ENCODE measurements around the gene CHP2.

CHP2 gene

GRCh38 chr16:23755484-23755809, 621 bp downstream of the CHP2 start:
- H3K9me3 ChIP-seq (ENCODE audit: insufficient read depth, low read depth, low read length), result peaks cover 9% of the 10 kb centered on the region
- H3K27ac ChIP-seq (ENCODE audit: low read depth, low read length), result no peak overlapping the region
- no peak overlapping the region for H4K8ac ChIP-seq (ENCODE audit: low read depth, low read length)
- H3K4me3 ChIP-seq (ENCODE audit: low read depth, low read length), result no peak overlapping the region
- H3K36me3 ChIP-seq (ENCODE audit: control insufficient read depth in 1 of 2, insufficient read depth in 2 of 2, low read length in 2 of 2), result no peaks in the 10 kb centered on the region
- no peak overlapping the region for H3K14ac ChIP-seq (ENCODE audit: low read length)
- H2BK12ac ChIP-seq (ENCODE audit: low read length), result no peak overlapping the region
- H3K18ac ChIP-seq (ENCODE audit: low read length), result no peak overlapping the region
- no peak overlapping the region for H2BK120ac ChIP-seq (ENCODE audit: insufficient read depth, low read length, poor library complexity)
- H3K9ac ChIP-seq (ENCODE audit: low read length), result no peak overlapping the region
- H2BK5ac ChIP-seq (ENCODE audit: low read depth, low read length, poor library complexity), result no peak overlapping the region
- no peak overlapping the region for H2AFZ ChIP-seq (ENCODE audit: insufficient read depth, low read length, poor library complexity)
- WGBS (ENCODE audit: extremely low coverage, insufficient coverage, insufficient read length), result no CpG with 5 or more reads among the region's 15 CpGs
- no peak overlapping the region for H3K4me2 ChIP-seq (ENCODE audit: low read length)
- no peaks in the 10 kb centered on the region for H3K4me1 ChIP-seq (ENCODE audit: control insufficient read depth in 1 of 2, insufficient read depth in 2 of 2, low read length in 2 of 2)
- no peak overlapping the region for H3K23ac ChIP-seq (ENCODE audit: low read length)
- no peak overlapping the region for H4K12ac ChIP-seq (ENCODE audit: low read depth, low read length)
- H3K27me3 ChIP-seq (ENCODE audit: insufficient read depth, low read length), result no peaks in the 10 kb centered on the region
- H3K4ac ChIP-seq (ENCODE audit: low read depth, low read length), result no peak overlapping the region
- no peak for DNase-seq
- H2AK5ac ChIP-seq (ENCODE audit: low read length), result no peak overlapping the region
- H3K79me1 ChIP-seq (ENCODE audit: low read length), result no peaks in the 10 kb centered on the region
- H4K91ac ChIP-seq (ENCODE audit: low read depth, low read length), result no peak overlapping the region
- no peaks in the 10 kb centered on the region for H3K79me2 ChIP-seq (ENCODE audit: control insufficient read depth, insufficient read depth, low read length, poor library complexity)

DNA sequence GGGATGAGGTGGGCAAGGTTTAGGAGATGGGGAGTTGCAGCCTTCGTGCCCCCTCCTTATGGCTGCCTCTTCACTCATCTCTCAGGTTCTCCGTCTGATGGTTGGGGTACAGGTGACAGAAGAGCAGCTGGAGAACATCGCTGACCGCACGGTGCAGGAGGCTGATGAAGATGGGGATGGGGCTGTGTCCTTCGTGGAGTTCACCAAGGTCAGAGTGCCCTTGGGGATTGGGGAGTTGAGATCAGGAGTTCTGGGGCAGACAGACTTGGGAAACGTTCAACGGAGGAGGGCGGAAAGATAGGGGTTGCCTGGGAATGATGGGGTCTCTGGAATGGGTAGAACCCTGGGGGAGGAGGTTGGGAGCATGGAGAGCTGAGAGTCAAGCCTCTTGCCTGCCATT, 2.3 kb downstream of the CHP2 start:
- Histone ChIP-seq H3K27ac (ENCODE audit: low read depth, low read length) (no peak overlapping the region), H4K12ac (ENCODE audit: low read depth, low read length) (no peak overlapping the region), H2AK5ac (ENCODE audit: low read length) (no peak overlapping the region), H3K27me3 (ENCODE audit: insufficient read depth, low read length) (no peaks in the 10 kb centered on the region), H3K23ac (ENCODE audit: low read length) (no peak overlapping the region), H3K4me3 (ENCODE audit: low read depth, low read length) (no peak overlapping the region), H3K79me1 (ENCODE audit: low read length) (no peaks in the 10 kb centered on the region), H3K14ac (ENCODE audit: low read length) (no peak overlapping the region), H3K4ac (ENCODE audit: low read depth, low read length) (no peak overlapping the region), H2BK5ac (ENCODE audit: low read depth, low read length, poor library complexity) (no peak overlapping the region), H4K8ac (ENCODE audit: low read depth, low read length) (no peak overlapping the region), H2BK12ac (ENCODE audit: low read length) (no peak overlapping the region), H2AFZ (ENCODE audit: insufficient read depth, low read length, poor library complexity) (no peak overlapping the region), H3K79me2 (ENCODE audit: control insufficient read depth, insufficient read depth, low read length, poor library complexity) (no peaks in the 10 kb centered on the region), H3K9ac (ENCODE audit: low read length) (no peak overlapping the region), H3K4me2 (ENCODE audit: low read length) (no peak overlapping the region), H3K36me3 (ENCODE audit: control insufficient read depth in 1 of 2, insufficient read depth in 2 of 2, low read length in 2 of 2) (no peaks in the 10 kb centered on the region), H4K91ac (ENCODE audit: low read depth, low read length) (no peak overlapping the region), H2BK120ac (ENCODE audit: insufficient read depth, low read length, poor library complexity) (no peak overlapping the region), H3K4me1 (ENCODE audit: control insufficient read depth in 1 of 2, insufficient read depth in 2 of 2, low read length in 2 of 2) (no peaks in the 10 kb centered on the region), H3K9me3 (ENCODE audit: insufficient read depth, low read depth, low read length) (peaks cover 9% of the 10 kb centered on the region), H3K18ac (ENCODE audit: low read length) (no peak overlapping the region)
- DNase-seq, result no peak
- no CpG with 5 or more reads among the region's 9 CpGs for WGBS (ENCODE audit: extremely low coverage, insufficient coverage, insufficient read length)

DNA sequence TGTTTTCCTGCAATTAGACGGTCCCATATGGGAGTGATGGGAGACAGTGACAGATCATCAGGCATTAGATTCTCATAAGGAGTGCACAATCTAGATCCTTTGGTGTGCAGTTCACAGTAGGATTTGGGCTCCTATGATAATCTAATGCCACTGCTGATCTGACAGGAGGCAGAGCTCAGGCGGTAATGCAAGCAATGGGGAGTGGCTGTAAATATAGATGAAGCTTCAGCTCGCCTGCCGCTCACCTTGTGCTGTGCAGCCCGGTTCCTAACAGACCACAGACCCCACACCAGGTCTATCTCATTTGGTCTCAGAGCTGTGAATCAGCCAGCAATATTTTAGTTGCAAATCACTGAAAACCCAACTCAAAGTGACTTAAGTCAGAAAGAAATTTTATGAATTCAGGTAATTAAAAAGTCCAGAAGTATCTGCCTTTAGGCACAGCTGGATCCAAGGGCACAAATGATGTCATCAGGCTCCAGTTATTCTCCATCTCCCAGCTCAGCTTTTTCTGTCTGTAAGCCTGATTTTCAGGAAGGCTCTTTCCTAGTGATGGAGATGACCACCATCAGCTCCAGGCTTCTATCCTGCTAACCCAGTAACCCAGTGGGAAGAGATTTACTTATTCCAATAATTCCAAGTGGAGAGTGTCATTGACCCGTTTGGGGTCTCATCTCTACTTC, 3.3 kb downstream of the CHP2 start:
- Histone ChIP-seq H2AFZ (ENCODE audit: insufficient read depth, low read length, poor library complexity) (no peak overlapping the region), H3K4me3 (ENCODE audit: low read depth, low read length) (no peak overlapping the region), H3K79me2 (ENCODE audit: control insufficient read depth, insufficient read depth, low read length, poor library complexity) (no peaks in the 10 kb centered on the region), H2BK120ac (ENCODE audit: insufficient read depth, low read length, poor library complexity) (no peak overlapping the region), H4K91ac (ENCODE audit: low read depth, low read length) (no peak overlapping the region), H3K4ac (ENCODE audit: low read depth, low read length) (no peak overlapping the region), H3K9ac (ENCODE audit: low read length) (no peak overlapping the region), H4K12ac (ENCODE audit: low read depth, low read length) (no peak overlapping the region), H2BK5ac (ENCODE audit: low read depth, low read length, poor library complexity) (no peak overlapping the region), H4K8ac (ENCODE audit: low read depth, low read length) (no peak overlapping the region), H3K14ac (ENCODE audit: low read length) (no peak overlapping the region), H3K27ac (ENCODE audit: low read depth, low read length) (no peak overlapping the region), H3K9me3 (ENCODE audit: insufficient read depth, low read depth, low read length) (peaks cover 9% of the 10 kb centered on the region), H3K79me1 (ENCODE audit: low read length) (no peaks in the 10 kb centered on the region), H2BK12ac (ENCODE audit: low read length) (no peak overlapping the region), H3K36me3 (ENCODE audit: control insufficient read depth in 1 of 2, insufficient read depth in 2 of 2, low read length in 2 of 2) (no peaks in the 10 kb centered on the region), H3K23ac (ENCODE audit: low read length) (no peak overlapping the region), H3K4me1 (ENCODE audit: control insufficient read depth in 1 of 2, insufficient read depth in 2 of 2, low read length in 2 of 2) (no peaks in the 10 kb centered on the region), H3K18ac (ENCODE audit: low read length) (no peak overlapping the region), H3K27me3 (ENCODE audit: insufficient read depth, low read length) (no peaks in the 10 kb centered on the region), H3K4me2 (ENCODE audit: low read length) (no peak overlapping the region), H2AK5ac (ENCODE audit: low read length) (no peak overlapping the region)
- WGBS (ENCODE audit: extremely low coverage, insufficient coverage, insufficient read length), result no CpG with 5 or more reads among the region's 6 CpGs
- DNase-seq, result no peak

- Histone ChIP-seq H4K8ac (ENCODE audit: low read depth, low read length) (no peak overlapping the region), H3K4me2 (ENCODE audit: low read length) (no peak overlapping the region), H3K79me1 (ENCODE audit: low read length) (no peaks in the 10 kb centered on the region), H3K4me3 (ENCODE audit: low read depth, low read length) (no peak overlapping the region), H3K9me3 (ENCODE audit: insufficient read depth, low read depth, low read length) (no peaks in the 10 kb centered on the region), H4K12ac (ENCODE audit: low read depth, low read length) (no peak overlapping the region), H2BK12ac (ENCODE audit: low read length) (no peak overlapping the region), H3K4me1 (ENCODE audit: control insufficient read depth in 1 of 2, insufficient read depth in 2 of 2, low read length in 2 of 2) (no peaks in the 10 kb centered on the region), H3K4ac (ENCODE audit: low read depth, low read length) (no peak overlapping the region), H3K27me3 (ENCODE audit: insufficient read depth, low read length) (no peaks in the 10 kb centered on the region), H2AFZ (ENCODE audit: insufficient read depth, low read length, poor library complexity) (no peak overlapping the region), H3K23ac (ENCODE audit: low read length) (no peak overlapping the region), H3K27ac (ENCODE audit: low read depth, low read length) (no peak overlapping the region), H3K79me2 (ENCODE audit: control insufficient read depth, insufficient read depth, low read length, poor library complexity) (no peaks in the 10 kb centered on the region), H3K36me3 (ENCODE audit: control insufficient read depth in 1 of 2, insufficient read depth in 2 of 2, low read length in 2 of 2) (no peaks in the 10 kb centered on the region), H3K18ac (ENCODE audit: low read length) (no peak overlapping the region), H3K9ac (ENCODE audit: low read length) (no peak overlapping the region), H2AK5ac (ENCODE audit: low read length) (no peak overlapping the region), H3K14ac (ENCODE audit: low read length) (no peak overlapping the region), H2BK5ac (ENCODE audit: low read depth, low read length, poor library complexity) (no peak overlapping the region), H4K91ac (ENCODE audit: low read depth, low read length) (no peak overlapping the region), H2BK120ac (ENCODE audit: insufficient read depth, low read length, poor library complexity) (no peak overlapping the region)
- no peak for DNase-seq
Measured at GRCh38 chr16:23765933-23766332, 11.1 kb downstream of the CHP2 start.

Data from trophoblast cell (in vitro differentiated cells and primary cell).